ENCODE results near the gene PURA. TPM values are rescaled to one million over a fixed set of nuclear protein-coding genes. Genes with fewer than 3 reads are reported as not detected.

The PURA gene
- total and polyA plus RNA-seq, 2 of the 4 experiments (the other 2 are of a cell fraction), result 3.8 to 5.6 TPM

DNA sequence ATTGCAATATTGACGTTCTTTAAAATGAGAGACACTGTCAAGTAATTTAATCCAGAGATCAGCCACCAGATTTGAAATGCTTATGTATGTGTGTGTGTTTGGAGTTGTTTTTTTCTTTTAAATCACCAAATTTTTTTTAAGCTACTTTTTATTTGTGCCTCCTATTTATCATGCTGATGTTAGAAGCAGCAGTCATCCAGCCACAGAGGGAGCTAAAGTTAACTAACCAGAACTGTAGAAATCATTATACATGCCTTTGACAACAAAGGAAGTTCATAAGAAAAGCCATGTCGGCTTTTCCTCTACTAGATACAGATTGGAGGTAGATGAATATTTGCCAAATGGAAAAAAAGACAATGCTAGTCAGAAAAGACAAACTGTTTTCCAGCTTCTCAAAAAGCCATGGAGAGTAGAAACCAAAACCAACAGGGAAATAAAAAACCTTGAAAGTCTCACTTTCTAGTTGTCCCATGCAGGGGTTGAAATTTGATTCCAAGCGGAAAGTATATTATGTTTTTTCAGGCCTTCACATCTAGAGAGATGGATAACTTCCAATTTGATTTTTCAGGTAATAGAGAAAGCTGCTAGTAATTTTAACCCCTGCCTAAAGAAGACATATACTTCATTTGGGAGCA is 4.5 kb downstream of the PURA start:
- Histone ChIP-seq H3K27me3 (ENCODE audit: control insufficient read depth, insufficient read depth, low read length) (no peaks in the 10 kb centered on the region), H2BK5ac (ENCODE audit: low read depth, low read length, poor library complexity, severe bottlenecking) (no peak overlapping the region), H3K4ac (ENCODE audit: low read depth, low read length) (no peak overlapping the region), H3K18ac (ENCODE audit: low read depth, low read length) (no peak overlapping the region), H3K9me3 (ENCODE audit: control insufficient read depth, insufficient read depth, low read length) (no peaks in the 10 kb centered on the region), H3K14ac (replicated peaks; ENCODE audit: low read depth, low read length) (no peak overlapping the region), H3K4me3 (ENCODE audit: insufficient read depth, low read depth, low read length) (no peak overlapping the region), H2BK20ac (ENCODE audit: low read depth, low read length) (no peak overlapping the region), H2BK120ac (ENCODE audit: low read depth, low read length) (no peak overlapping the region), H3K56ac (ENCODE audit: extremely low read depth, insufficient read depth, low read length) (no peak overlapping the region), H3K79me1 (ENCODE audit: low read depth in 1 of 2, low read length in 2 of 2) (peaks cover 17 to 49% of the 10 kb centered on the region in 2 experiments), H2AFZ (replicated peaks; ENCODE audit: low read length, poor library complexity) (no peak overlapping the region), H3K4me2 (ENCODE audit: low read depth, low read length) (no peak overlapping the region), H3K9me1 (ENCODE audit: insufficient read depth, low read length) (no peaks in the 10 kb centered on the region), H4K91ac (ENCODE audit: insufficient read depth, low read depth, low read length) (no peak overlapping the region), H3K23ac (ENCODE audit: low read depth, low read length) (no peak overlapping the region), H3K36me3 (ENCODE audit: control insufficient read depth, insufficient read depth, low read length) (peaks cover 2% of the 10 kb centered on the region; the same call in 1 of the 2 replicates), H3K27ac (ENCODE audit: insufficient read depth, low read length) (no peak overlapping the region), H2AK9ac (replicated peaks; ENCODE audit: low read depth, low read length, poor library complexity) (no peak overlapping the region), H4K20me1 (ENCODE audit: insufficient read depth, low read length) (peaks cover 38% of the 10 kb centered on the region), H4K8ac (ENCODE audit: low read depth in 2 of 2, low read length in 2 of 2) (no peak overlapping the region), H2AK5ac (ENCODE audit: low read depth, low read length) (no peak overlapping the region), H2BK15ac (ENCODE audit: low read depth, low read length) (no peak overlapping the region), H3K4me1 (ENCODE audit: control insufficient read depth, insufficient read depth, low read length) (no peaks in the 10 kb centered on the region), H3K9ac (ENCODE audit: low read depth, low read length) (no peak overlapping the region), H4K5ac (ENCODE audit: low read depth, low read length) (no peak overlapping the region)
- dilution Hi-C loops (cut with HindIII; ENCODE audit: low sequenced_read_pairs, unreplicated experiment), result no loop called here
- POLR2A ChIA-PET (ENCODE audit: unreplicated experiment), result interaction anchor here (0.6 to 0.8 kb wide), 2 partner anchors 11 to 19 kb away, joined by 7 to 14 read pairs; no protein-coding TSS in a partner anchor
- TF ChIP-seq, protein P1, sequence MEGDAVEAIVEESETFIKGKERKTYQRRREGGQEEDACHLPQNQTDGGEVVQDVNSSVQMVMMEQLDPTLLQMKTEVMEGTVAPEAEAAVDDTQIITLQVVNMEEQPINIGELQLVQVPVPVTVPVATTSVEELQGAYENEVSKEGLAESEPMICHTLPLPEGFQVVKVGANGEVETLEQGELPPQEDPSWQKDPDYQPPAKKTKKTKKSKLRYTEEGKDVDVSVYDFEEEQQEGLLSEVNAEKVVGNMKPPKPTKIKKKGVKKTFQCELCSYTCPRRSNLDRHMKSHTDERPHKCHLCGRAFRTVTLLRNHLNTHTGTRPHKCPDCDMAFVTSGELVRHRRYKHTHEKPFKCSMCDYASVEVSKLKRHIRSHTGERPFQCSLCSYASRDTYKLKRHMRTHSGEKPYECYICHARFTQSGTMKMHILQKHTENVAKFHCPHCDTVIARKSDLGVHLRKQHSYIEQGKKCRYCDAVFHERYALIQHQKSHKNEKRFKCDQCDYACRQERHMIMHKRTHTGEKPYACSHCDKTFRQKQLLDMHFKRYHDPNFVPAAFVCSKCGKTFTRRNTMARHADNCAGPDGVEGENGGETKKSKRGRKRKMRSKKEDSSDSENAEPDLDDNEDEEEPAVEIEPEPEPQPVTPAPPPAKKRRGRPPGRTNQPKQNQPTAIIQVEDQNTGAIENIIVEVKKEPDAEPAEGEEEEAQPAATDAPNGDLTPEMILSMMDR (conservative IDR thresholded peaks at IDR 0.05; ENCODE audit: low read depth, low read length), result no peak
- TF ChIP-seq RCOR1 (IDR thresholded peaks at IDR 0.05; ENCODE audit: insufficient replicate concordance, low read length) (no peak), FOS (IDR thresholded peaks at IDR 0.05; ENCODE audit: low read depth, low read length) (no peak), RAD21 (IDR thresholded peaks at IDR 0.05; ENCODE audit: low read length) (no peak), MAFK (IDR thresholded peaks at IDR 0.05; ENCODE audit: low read depth, low read length) (no peak), POLR2A (IDR thresholded peaks at IDR 0.05; ENCODE audit: low read depth, low read length) (no peak), RFX5 (IDR thresholded peaks at IDR 0.05; ENCODE audit: low read depth, low read length) (no peak), MXI1 (IDR thresholded peaks at IDR 0.05; ENCODE audit: borderline replicate concordance, low read depth, low read length) (no peak), MAZ (IDR thresholded peaks at IDR 0.05; ENCODE audit: borderline replicate concordance, low read depth, low read length) (no peak), CEBPB (IDR thresholded peaks at IDR 0.05; ENCODE audit: low read depth, low read length) (no peak), BHLHE40 (IDR thresholded peaks at IDR 0.05; ENCODE audit: low read depth, low read length) (no peak)
- TF ChIP-seq, protein P2, sequence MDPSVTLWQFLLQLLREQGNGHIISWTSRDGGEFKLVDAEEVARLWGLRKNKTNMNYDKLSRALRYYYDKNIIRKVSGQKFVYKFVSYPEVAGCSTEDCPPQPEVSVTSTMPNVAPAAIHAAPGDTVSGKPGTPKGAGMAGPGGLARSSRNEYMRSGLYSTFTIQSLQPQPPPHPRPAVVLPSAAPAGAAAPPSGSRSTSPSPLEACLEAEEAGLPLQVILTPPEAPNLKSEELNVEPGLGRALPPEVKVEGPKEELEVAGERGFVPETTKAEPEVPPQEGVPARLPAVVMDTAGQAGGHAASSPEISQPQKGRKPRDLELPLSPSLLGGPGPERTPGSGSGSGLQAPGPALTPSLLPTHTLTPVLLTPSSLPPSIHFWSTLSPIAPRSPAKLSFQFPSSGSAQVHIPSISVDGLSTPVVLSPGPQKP (IDR thresholded peaks at IDR 0.05; ENCODE audit: borderline replicate concordance, low read depth, low read length), result no peak
- TF ChIP-seq, protein P3, sequence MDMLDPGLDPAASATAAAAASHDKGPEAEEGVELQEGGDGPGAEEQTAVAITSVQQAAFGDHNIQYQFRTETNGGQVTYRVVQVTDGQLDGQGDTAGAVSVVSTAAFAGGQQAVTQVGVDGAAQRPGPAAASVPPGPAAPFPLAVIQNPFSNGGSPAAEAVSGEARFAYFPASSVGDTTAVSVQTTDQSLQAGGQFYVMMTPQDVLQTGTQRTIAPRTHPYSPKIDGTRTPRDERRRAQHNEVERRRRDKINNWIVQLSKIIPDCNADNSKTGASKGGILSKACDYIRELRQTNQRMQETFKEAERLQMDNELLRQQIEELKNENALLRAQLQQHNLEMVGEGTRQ (IDR thresholded peaks at IDR 0.05; ENCODE audit: low read depth, low read length), result no peak
- TSS peak; percentile 6 for BruUV-seq (replicated peaks)
- in situ Hi-C loops (cut with MboI; ENCODE audit: low sequenced_read_pairs), result loop anchor here (25.0 kb wide), 1 partner anchor 481 kb away; the partner anchor contains the start of gene CXXC5
- CTCF ChIA-PET, result interaction anchor here (0.6 to 5.1 kb wide), 3 partner anchors 13 to 261 kb away, joined by 3 to 31 read pairs (median 4); no protein-coding TSS in a partner anchor
- WGBS, 2 experiments (ENCODE audit: extremely low coverage in 2 of 2, insufficient read length in 1 of 2), result no CpG with 5 or more reads among the region's 3 CpGs
- intact Hi-C loops (cut with micrococcal nuclease), result no loop called here
- DNase-seq (peak; percentile 17), ATAC-seq (ENCODE audit: low read depth) (no peak)
